AML-193 (cell line): ENCODE results near the gene AGBL4.

ENCODE experiments used
- DNase-seq, 2 experiments: peaks; one replicate each; lab custom pipeline; 2025; lab: John Stamatoyannopoulos, UW

Gene AGBL4

GRCh38 chr1:48943393-48943792 lies 1080.4 kb downstream of the AGBL4 start:
- DNase-seq, result no peak

- no peak for DNase-seq
These were observed 1082.6 kb downstream of the AGBL4 start for GRCh38 chr1:48940962-48941732.

GRCh38 chr1:48940354-48940753 lies 1083.4 kb downstream of the AGBL4 start:
- no peak for DNase-seq

- DNase-seq, result no peak
These were observed 1083.9 kb downstream of the AGBL4 start for GRCh38 chr1:48939828-48940227.

- DNase-seq, result no peak
These were observed 1084.7 kb downstream of the AGBL4 start for GRCh38 chr1:48939042-48939441.

- DNase-seq, result no peak
These were observed 1086.0 kb downstream of the AGBL4 start for GRCh38 chr1:48937732-48938131.

- DNase-seq, result no peak
These were observed 1087.3 kb downstream of the AGBL4 start for GRCh38 chr1:48936436-48936835.

GRCh38 chr1:48932366-48932765 lies 1091.4 kb downstream of the AGBL4 start:
- no peak for DNase-seq

GRCh38 chr1:48931506-48932192 lies 1092.1 kb downstream of the AGBL4 start:
- no peak for DNase-seq

GRCh38 chr1:48930011-48930410 lies 1093.7 kb downstream of the AGBL4 start:
- DNase-seq, result no peak

GRCh38 chr1:48924099-48924498 lies 1099.7 kb downstream of the AGBL4 start:
- DNase-seq, result no peak

- no peak for DNase-seq
These were observed 1100.6 kb downstream of the AGBL4 start for GRCh38 chr1:48923116-48923515.

GRCh38 chr1:48920851-48921250 lies 1102.9 kb downstream of the AGBL4 start:
- DNase-seq, result no peak

GRCh38 chr1:48917901-48918603 lies 1105.7 kb downstream of the AGBL4 start:
- no peak for DNase-seq

- DNase-seq, result no peak
These were observed 1106.7 kb downstream of the AGBL4 start for GRCh38 chr1:48917070-48917454.

- DNase-seq, result peak; percentile 2 to 25
These were observed 1107.4 kb downstream of the AGBL4 start for GRCh38 chr1:48916130-48917069.

- DNase-seq, result no peak
These were observed 1115.1 kb downstream of the AGBL4 start for GRCh38 chr1:48908606-48909005.

- DNase-seq, result no peak
These were observed 1117.0 kb downstream of the AGBL4 start for GRCh38 chr1:48906729-48907128.

GRCh38 chr1:48906164-48906563 lies 1117.6 kb downstream of the AGBL4 start:
- DNase-seq, result no peak

- DNase-seq, result no peak
These were observed 1120.5 kb downstream of the AGBL4 start for GRCh38 chr1:48903291-48903690.

- no peak for DNase-seq
These were observed 1124.9 kb downstream of the AGBL4 start for GRCh38 chr1:48898894-48899293.

- no peak for DNase-seq
These were observed 1134.1 kb downstream of the AGBL4 start for GRCh38 chr1:48889615-48890014.
